HG03520 (cell line): ENCODE data around the gene GPC3.

ENCODE experiments used
- ATAC-seq: cut with Tn5 transposase; IDR thresholded peaks from one replicate; pipeline ENCODE4 v1.9.1; 2021; ENCODE audit warnings: mild to moderate bottlenecking, moderate library complexity; ENCODE audit not compliant: unreplicated experiment

Gene GPC3

GRCh38 chrX:133660281-133660680, 325.1 kb downstream of the GPC3 start:
- no peak for ATAC-seq

- ATAC-seq, result no peak
These were observed 327.0 kb downstream of the GPC3 start for GRCh38 chrX:133658293-133658911.

- ATAC-seq, result no peak
These were observed 329.8 kb downstream of the GPC3 start for GRCh38 chrX:133655275-133656265.

DNA sequence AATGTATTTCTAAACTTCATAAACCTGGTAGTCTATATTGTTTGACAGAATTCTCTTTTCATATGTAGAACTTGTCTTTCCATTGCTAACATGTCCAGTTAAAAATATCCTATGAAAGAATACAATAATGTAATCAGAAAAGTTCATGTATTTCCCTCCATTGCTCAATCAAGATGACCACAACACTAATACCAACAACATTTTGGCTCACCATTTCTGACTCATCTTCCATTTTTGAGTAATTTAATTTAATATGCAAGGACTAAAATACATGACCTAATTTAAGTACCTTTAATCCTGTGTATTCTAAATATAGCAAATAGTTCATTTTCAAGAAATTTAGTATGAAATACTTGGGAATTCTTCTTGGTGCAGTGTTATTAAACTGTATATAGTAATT, 330.6 kb downstream of the GPC3 start:
- no peak for ATAC-seq

GRCh38 chrX:133653358-133653757, 332.0 kb downstream of the GPC3 start:
- no peak for ATAC-seq

- ATAC-seq, result no peak
These were observed 333.2 kb downstream of the GPC3 start for GRCh38 chrX:133652185-133652584.

GRCh38 chrX:133650239-133650638, 335.2 kb downstream of the GPC3 start:
- no peak for ATAC-seq

- no peak for ATAC-seq
These were observed 335.7 kb downstream of the GPC3 start for GRCh38 chrX:133649651-133650050.

DNA sequence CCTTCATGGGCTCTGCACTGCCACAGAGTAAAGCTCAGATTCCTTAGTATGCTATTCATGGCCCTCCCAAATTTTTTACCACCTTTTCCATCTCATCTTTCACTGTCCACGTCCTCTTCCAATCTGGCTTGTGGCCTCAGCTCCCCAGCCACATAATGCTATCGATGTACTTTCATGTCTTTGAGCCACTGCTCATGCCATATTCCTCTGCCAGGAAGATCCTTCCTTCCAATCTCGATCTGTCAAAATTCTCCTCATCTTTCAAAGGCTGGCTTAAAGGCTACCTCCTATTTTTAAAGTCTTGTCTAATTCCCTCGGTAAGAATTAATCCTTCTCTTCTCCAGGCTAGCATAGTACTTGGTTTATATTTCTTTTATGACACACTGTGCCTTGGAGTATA, 336.8 kb downstream of the GPC3 start:
- ATAC-seq, result no peak

DNA sequence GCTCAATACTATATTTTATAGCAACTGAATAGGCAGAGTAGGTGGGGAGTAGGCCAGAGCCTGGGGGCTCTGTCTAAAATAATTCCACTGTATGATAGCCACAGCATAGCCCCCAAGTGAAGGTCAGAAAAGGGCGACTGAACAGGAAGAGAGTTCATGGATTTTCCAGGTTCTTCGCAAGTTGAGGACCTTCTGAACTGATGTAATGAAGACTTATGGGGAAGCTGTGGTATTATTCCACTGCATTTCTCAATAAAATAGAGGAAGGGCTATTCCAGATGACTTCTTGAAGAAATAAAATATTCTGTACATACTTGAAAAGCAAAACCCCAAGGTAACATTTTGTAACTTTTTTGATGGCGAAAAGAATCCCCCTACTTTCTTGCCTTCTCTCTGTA, 338.7 kb downstream of the GPC3 start:
- no peak for ATAC-seq

GRCh38 chrX:133645977-133646718, 339.2 kb downstream of the GPC3 start:
- ATAC-seq, result no peak

DNA sequence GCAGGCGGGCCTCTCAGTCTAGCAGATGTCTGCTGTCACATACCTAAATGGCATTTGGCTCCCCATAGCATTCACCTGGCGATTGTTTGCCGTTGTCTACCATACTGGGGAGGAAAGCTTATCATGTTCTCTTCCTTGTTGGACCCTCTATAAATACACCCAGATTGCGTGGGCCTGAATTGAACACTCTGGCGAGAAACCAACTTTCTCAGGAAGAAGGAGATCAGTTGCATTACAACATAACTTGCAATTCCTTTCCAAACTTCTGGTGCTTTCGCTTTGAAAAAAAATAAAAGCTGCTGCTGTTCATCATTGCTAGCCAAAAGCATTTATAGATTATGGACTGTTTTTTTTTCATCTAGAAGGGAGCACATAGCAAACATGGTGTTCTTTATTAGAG, 340.1 kb downstream of the GPC3 start:
- no peak for ATAC-seq

GRCh38 chrX:133640161-133641015, 345.0 kb downstream of the GPC3 start:
- ATAC-seq, result no peak

DNA sequence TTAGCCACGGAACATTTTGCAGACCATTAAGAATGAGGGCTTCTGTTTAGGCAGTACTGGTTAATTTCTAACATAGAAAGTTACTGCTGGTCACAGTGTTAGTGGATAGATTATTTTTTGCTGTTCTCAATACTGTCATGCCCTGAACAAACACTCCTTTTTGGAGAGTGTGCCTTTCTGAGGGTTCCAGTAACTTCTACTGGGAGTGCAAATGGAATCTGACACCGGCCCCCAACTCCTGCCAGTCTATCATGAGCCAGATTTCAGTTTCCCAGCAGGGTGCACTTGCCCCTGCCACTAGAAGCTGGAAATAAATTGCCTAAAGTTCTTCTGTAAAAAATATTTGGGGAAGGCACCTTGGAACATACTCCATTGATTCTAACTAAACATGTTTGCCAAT, 345.7 kb downstream of the GPC3 start:
- no peak for ATAC-seq

DNA sequence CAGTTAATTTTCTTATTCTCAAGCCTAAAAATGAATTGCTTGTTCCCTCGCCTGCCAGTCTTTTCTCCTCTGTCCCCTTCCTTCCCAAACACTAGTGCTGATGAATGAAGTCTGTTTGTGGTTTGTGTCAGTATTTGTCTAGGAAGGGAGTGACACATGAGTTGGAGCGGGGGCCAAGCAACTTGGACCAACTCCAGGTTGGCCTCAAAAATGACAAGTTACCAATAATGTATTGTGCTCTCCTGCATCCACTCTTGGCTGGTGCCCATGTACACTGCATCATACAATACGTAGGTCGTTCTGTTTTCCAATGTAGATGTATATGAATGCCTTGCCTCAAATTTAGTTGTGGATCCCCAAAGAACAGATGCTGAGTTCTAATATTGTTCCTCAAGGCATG, 347.1 kb downstream of the GPC3 start:
- no peak for ATAC-seq

GRCh38 chrX:133637765-133638164, 347.6 kb downstream of the GPC3 start:
- no peak for ATAC-seq

- ATAC-seq, result no peak
These were observed 349.4 kb downstream of the GPC3 start for GRCh38 chrX:133636009-133636408.

- no peak for ATAC-seq
These were observed 351.0 kb downstream of the GPC3 start for GRCh38 chrX:133634416-133634815.

DNA sequence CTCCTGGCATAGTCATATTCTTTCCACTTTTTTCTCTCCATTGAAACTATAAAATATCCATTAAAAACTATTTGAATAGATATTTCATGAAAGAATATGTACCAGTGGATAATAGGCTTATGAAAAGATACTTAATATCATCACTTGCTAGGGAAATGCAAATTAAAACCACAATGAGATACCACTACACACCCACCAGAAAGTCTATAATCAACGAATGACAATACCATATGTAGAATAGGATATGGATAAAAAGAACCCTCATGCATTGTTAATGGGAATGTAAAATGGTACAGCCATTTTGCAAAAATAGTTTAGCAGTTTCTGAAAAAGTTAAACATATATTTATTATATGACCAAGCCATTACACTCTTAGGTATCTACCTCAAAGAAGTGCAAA, 351.4 kb downstream of the GPC3 start:
- ATAC-seq, result no peak

GRCh38 chrX:133633162-133633561, 352.2 kb downstream of the GPC3 start:
- no peak for ATAC-seq

GRCh38 chrX:133630362-133630761, 355.0 kb downstream of the GPC3 start:
- no peak for ATAC-seq
